ENCODE results near the gene JARID2. TPM values are rescaled to one million over a fixed set of nuclear protein-coding genes. Genes with fewer than 3 reads are reported as not detected.

The JARID2 gene
- total RNA-seq, 3 donors from 2014 or later: 10.5 to 13.9 (median 11.5) TPM

GRCh38 chr6:15366879-15367278 is 121.0 kb downstream of the JARID2 start:
- H3K4me1 ChIP-seq: peaks cover 0 to 5% of the 10 kb centered on the region in 2 donors
- no peak overlapping the region for H3K27ac ChIP-seq
- intact Hi-C loops (cut with DNase I; ENCODE audit: low total_unique reads): no loop called here
- no peaks in the 10 kb centered on the region for H3K9me3 ChIP-seq
- no peak for DNase-seq (ENCODE audit: low spot score in 2 of 2)
- no peak overlapping the region for H3K4me3 ChIP-seq
- no peaks in the 10 kb centered on the region for H3K36me3 ChIP-seq
- H3K27me3 ChIP-seq: no peaks in the 10 kb centered on the region
- TF ChIP-seq CTCF (IDR thresholded peaks at IDR 0.05) (no peak), POLR2A (IDR thresholded peaks at IDR 0.05) (no peak), POLR2AphosphoS5 (IDR thresholded peaks at IDR 0.05) (no peak)

GRCh38 chr6:15368186-15368585 is 122.3 kb downstream of the JARID2 start:
- no peak overlapping the region for H3K27ac ChIP-seq
- H3K4me1 ChIP-seq: peaks cover 0 to 5% of the 10 kb centered on the region in 2 donors
- H3K9me3 ChIP-seq: no peaks in the 10 kb centered on the region
- DNase-seq (ENCODE audit: low spot score in 2 of 2): no peak
- no peak overlapping the region for H3K4me3 ChIP-seq
- TF ChIP-seq POLR2A (IDR thresholded peaks at IDR 0.05): no peak
- H3K36me3 ChIP-seq: no peaks in the 10 kb centered on the region
- intact Hi-C loops (cut with DNase I; ENCODE audit: low total_unique reads): no loop called here
- H3K27me3 ChIP-seq: no peaks in the 10 kb centered on the region

GRCh38 chr6:15368873-15369272 is 123.0 kb downstream of the JARID2 start:
- no peak for DNase-seq (ENCODE audit: low spot score in 2 of 2)
- H3K4me3 ChIP-seq: no peak overlapping the region
- no peaks in the 10 kb centered on the region for H3K36me3 ChIP-seq
- H3K4me1 ChIP-seq: peaks cover 0 to 5% of the 10 kb centered on the region in 2 donors
- no peak overlapping the region for H3K27ac ChIP-seq
- intact Hi-C loops (cut with DNase I; ENCODE audit: low total_unique reads): no loop called here
- no peaks in the 10 kb centered on the region for H3K27me3 ChIP-seq
- no peak for TF ChIP-seq CTCF (IDR thresholded peaks at IDR 0.05)
- no peak for TF ChIP-seq POLR2A (IDR thresholded peaks at IDR 0.05)
- no peak for TF ChIP-seq POLR2AphosphoS5 (IDR thresholded peaks at IDR 0.05)
- H3K9me3 ChIP-seq: no peaks in the 10 kb centered on the region

- H3K36me3 ChIP-seq: no peaks in the 10 kb centered on the region
- no peak overlapping the region for H3K27ac ChIP-seq
- H3K9me3 ChIP-seq: no peaks in the 10 kb centered on the region
- intact Hi-C loops (cut with DNase I; ENCODE audit: low total_unique reads): no loop called here
- TF ChIP-seq POLR2AphosphoS5 (IDR thresholded peaks at IDR 0.05) (no peak), POLR2A (IDR thresholded peaks at IDR 0.05) (no peak), CTCF (IDR thresholded peaks at IDR 0.05) (no peak)
- no peaks in the 10 kb centered on the region for H3K27me3 ChIP-seq
- peaks cover 0 to 5% of the 10 kb centered on the region in 2 donors for H3K4me1 ChIP-seq
- no peak for DNase-seq (ENCODE audit: low spot score in 2 of 2)
- no peak overlapping the region for H3K4me3 ChIP-seq
Observed at GRCh38 chr6:15369838-15370237, 124.0 kb downstream of the JARID2 start.

- no peak for DNase-seq (ENCODE audit: low spot score in 2 of 2)
- Histone ChIP-seq H3K4me1 (peaks cover 0 to under 1% of the 10 kb centered on the region in 2 donors), H3K9me3 (no peaks in the 10 kb centered on the region)
Observed at GRCh38 chr6:15370733-15371671, 125.1 kb downstream of the JARID2 start.

More at GRCh38 chr6:15370733-15371671, 125.1 kb downstream of the JARID2 start:
- no peak for TF ChIP-seq CTCF (IDR thresholded peaks at IDR 0.05)
- no peak for TF ChIP-seq POLR2AphosphoS5 (IDR thresholded peaks at IDR 0.05)
- TF ChIP-seq POLR2A (IDR thresholded peaks at IDR 0.05): no peak
- no peaks in the 10 kb centered on the region for H3K36me3 ChIP-seq
- no peak overlapping the region for H3K27ac ChIP-seq
- H3K27me3 ChIP-seq: no peaks in the 10 kb centered on the region
- no peak overlapping the region for H3K4me3 ChIP-seq
- intact Hi-C loops (cut with DNase I; ENCODE audit: low total_unique reads): no loop called here

Data from breast epithelium (tissue), 4 donors.